Osteoblast (primary cell): ENCODE data around the gene CDCA8. TPM values are rescaled to one million over a fixed set of nuclear protein-coding genes. Genes with fewer than 3 reads are reported as not detected.

Source experiments
- DNase-seq: peaks from one replicate; pipeline ENCODE4 v3.0.0; 2011; ENCODE audit warnings: low spot score, mixed read lengths; ENCODE audit not compliant: insufficient read length; ENCODE audit errors: missing footprints
- H2AFZ ChIP-seq: 2 replicates; pipeline ENCODE4 v1.6.0; 2011; ENCODE audit warnings: mild to moderate bottlenecking, low read length
- H3K27ac ChIP-seq: 2 replicates; pipeline ENCODE4 v1.5.1; 2011; ENCODE audit warnings: mild to moderate bottlenecking, low read depth, low read length, moderate library complexity
- H3K27me3 ChIP-seq: 2 replicates; pipeline ENCODE4 v1.6.0; 2012; ENCODE audit warnings: mild to moderate bottlenecking, control low read depth, inconsistent platforms, low read length, moderate library complexity; ENCODE audit not compliant: insufficient read depth
- H3K36me3 ChIP-seq: 2 replicates; pipeline ENCODE4 v1.5.1; 2011; ENCODE audit warnings: mild to moderate bottlenecking, low read length, control low read depth, moderate library complexity; ENCODE audit not compliant: insufficient read depth
- H3K4me1 ChIP-seq: 2 replicates; pipeline ENCODE4 v1.5.1; 2011; ENCODE audit warnings: mild to moderate bottlenecking, low read length, control low read depth, moderate library complexity; ENCODE audit not compliant: insufficient read depth
- H3K4me2 ChIP-seq: 2 replicates; pipeline ENCODE4 v1.6.0; 2011; ENCODE audit warnings: mild to moderate bottlenecking, low read length; ENCODE audit not compliant: insufficient read depth
- H3K4me3 ChIP-seq: fragments of 200-600 bp; sonication (generic); 3 replicates; pipeline ENCODE4 v1.5.1; 2012; ENCODE audit warnings: mild to moderate bottlenecking, low read length, inconsistent platforms; ENCODE audit not compliant: insufficient read depth
- H3K79me2 ChIP-seq: 2 replicates; pipeline ENCODE4 v1.6.0; 2012; ENCODE audit warnings: mild to moderate bottlenecking, low read length, control low read depth, inconsistent platforms; ENCODE audit not compliant: insufficient read depth
- H3K9me3 ChIP-seq: 2 replicates; pipeline ENCODE4 v1.5.1; 2011; ENCODE audit warnings: low read depth, low read length, control low read depth
- H4K20me1 ChIP-seq: 2 replicates; pipeline ENCODE4 v1.6.0; 2012; ENCODE audit warnings: mild to moderate bottlenecking, low read length, control low read depth; ENCODE audit not compliant: insufficient read depth
- CTCF ChIP-seq: IDR thresholded peaks from 2 replicates; pipeline ENCODE4 v1.5.1; 2011; ENCODE audit warnings: mild to moderate bottlenecking, low read depth, low read length, moderate library complexity; ENCODE audit errors: extremely low read depth
- total RNA-seq: library from RNA; depleted of rRNA; stranded (reverse); fragments of >200 nt; gene quantifications from 2 replicates; pipeline ENCODE4 v1.2.3, GENCODE V29; 2012

Gene CDCA8
- total RNA-seq, result 1.5 and 1.8 TPM in 2 replicates

GRCh38 chr1:37692078-37692833 is at the start of gene CDCA8:
Gene CDCA8 (plus strand): TSS chr1:37692516. CDS start chr1:37692691, 175 bp downstream.
- no peaks in the 10 kb centered on the region for H3K9me3 ChIP-seq
- H4K20me1 ChIP-seq, result peaks cover 3% of the 10 kb centered on the region
- peak within 1 kb of the TSS; percentile 98 for H3K4me2 ChIP-seq
- peaks cover 17% of the 10 kb centered on the region for H3K4me1 ChIP-seq
- H2AFZ ChIP-seq, result peak within 1 kb of the TSS; percentile 100
- peak within 1 kb of the TSS; percentile 99 for H3K4me3 ChIP-seq
- DNase-seq, result peak; percentile 99
- H3K79me2 ChIP-seq, result peaks cover 71% of the 10 kb centered on the region
- peak; percentile 64 for TF ChIP-seq CTCF
- peaks cover 22% of the 10 kb centered on the region for H3K36me3 ChIP-seq
- peak within 1 kb of the TSS; percentile 44 for H3K27ac ChIP-seq
- no peaks in the 10 kb centered on the region for H3K27me3 ChIP-seq

- Histone ChIP-seq H3K4me3 (no peak overlapping the region), H3K4me2 (no peak overlapping the region), H3K79me2 (no peaks in the 10 kb centered on the region), H3K36me3 (no peaks in the 10 kb centered on the region), H3K9me3 (peaks cover 1% of the 10 kb centered on the region), H2AFZ (no peak overlapping the region), H3K27ac (no peak overlapping the region), H3K4me1 (no peaks in the 10 kb centered on the region), H4K20me1 (no peaks in the 10 kb centered on the region), H3K27me3 (peaks cover 2% of the 10 kb centered on the region)
- DNase-seq, result no peak
- no peak for TF ChIP-seq CTCF
These were observed 45.0 kb upstream of the CDCA8 start for GRCh38 chr1:37647281-37647680.

GRCh38 chr1:37650173-37650572 is 42.1 kb upstream of the CDCA8 start:
- no peak for DNase-seq
- H2AFZ ChIP-seq, result no peak overlapping the region
- H3K27ac ChIP-seq, result no peak overlapping the region
- H4K20me1 ChIP-seq, result no peaks in the 10 kb centered on the region
- no peaks in the 10 kb centered on the region for H3K9me3 ChIP-seq
- peaks cover 2% of the 10 kb centered on the region for H3K27me3 ChIP-seq
- H3K4me3 ChIP-seq, result no peak overlapping the region
- TF ChIP-seq CTCF, result no peak
- H3K4me1 ChIP-seq, result no peaks in the 10 kb centered on the region
- H3K79me2 ChIP-seq, result no peaks in the 10 kb centered on the region
- no peak overlapping the region for H3K4me2 ChIP-seq
- H3K36me3 ChIP-seq, result no peaks in the 10 kb centered on the region

- no peaks in the 10 kb centered on the region for H3K36me3 ChIP-seq
- H3K27me3 ChIP-seq, result peaks cover 2% of the 10 kb centered on the region
- no peak overlapping the region for H3K27ac ChIP-seq
- no peak for DNase-seq
- H3K4me2 ChIP-seq, result no peak overlapping the region
- no peaks in the 10 kb centered on the region for H4K20me1 ChIP-seq
- no peaks in the 10 kb centered on the region for H3K9me3 ChIP-seq
- no peaks in the 10 kb centered on the region for H3K79me2 ChIP-seq
- no peaks in the 10 kb centered on the region for H3K4me1 ChIP-seq
- H2AFZ ChIP-seq, result no peak overlapping the region
- TF ChIP-seq CTCF, result no peak
- H3K4me3 ChIP-seq, result no peak overlapping the region
These were observed 41.6 kb upstream of the CDCA8 start for GRCh38 chr1:37650721-37651120.
